C4-2B (cell line): Measurements from ENCODE around the gene PNRC2.

Experiments
- CTCF ChIP-seq: fragments of 450-650 bp; conservative IDR thresholded peaks from 2 replicates; pipeline ENCODE4 v1.5.1; 2017; ENCODE audit warnings: mild to moderate bottlenecking
- ZFX ChIP-seq: fragments of 450-650 bp; IDR thresholded peaks from 2 replicates; pipeline ENCODE4 v1.6.1; 2017

- TF ChIP-seq CTCF (no peak), ZFX (no peak)
Measured at GRCh38 chr1:23999156-23999671, 39.6 kb downstream of the PNRC2 start.
